Measurements from ENCODE around the gene PGAP2. TPM values are rescaled to one million over a fixed set of nuclear protein-coding genes. Genes with fewer than 3 reads are reported as not detected.

The PGAP2 gene
- total RNA-seq, 2 donors from 2014 or later = 10.8 to 14.9 TPM

DNA sequence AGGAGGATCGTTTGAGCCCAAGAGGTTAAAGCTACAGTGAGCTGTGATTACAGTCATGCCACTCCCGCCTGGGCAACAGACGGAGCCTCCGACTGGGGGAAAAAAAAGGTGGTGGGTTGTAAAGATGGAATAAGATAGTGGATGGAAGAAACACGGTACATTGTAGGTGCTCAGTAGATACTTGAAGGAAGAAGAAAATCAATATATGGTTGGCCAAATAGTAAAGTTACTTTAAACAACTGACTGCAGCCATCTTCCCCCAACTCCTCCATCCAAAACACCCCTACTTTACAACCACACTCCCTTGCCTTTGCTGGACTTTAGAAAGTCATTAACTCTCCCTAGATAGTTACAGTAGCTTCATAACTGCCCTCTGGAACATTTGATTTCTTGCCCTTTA is 8.5 kb upstream of the PGAP2 start:
- H3K4me3 ChIP-seq = no peak overlapping the region
- H3K27ac ChIP-seq = no peak overlapping the region
- H3K9me3 ChIP-seq = no peaks in the 10 kb centered on the region
- TF ChIP-seq, protein P1, sequence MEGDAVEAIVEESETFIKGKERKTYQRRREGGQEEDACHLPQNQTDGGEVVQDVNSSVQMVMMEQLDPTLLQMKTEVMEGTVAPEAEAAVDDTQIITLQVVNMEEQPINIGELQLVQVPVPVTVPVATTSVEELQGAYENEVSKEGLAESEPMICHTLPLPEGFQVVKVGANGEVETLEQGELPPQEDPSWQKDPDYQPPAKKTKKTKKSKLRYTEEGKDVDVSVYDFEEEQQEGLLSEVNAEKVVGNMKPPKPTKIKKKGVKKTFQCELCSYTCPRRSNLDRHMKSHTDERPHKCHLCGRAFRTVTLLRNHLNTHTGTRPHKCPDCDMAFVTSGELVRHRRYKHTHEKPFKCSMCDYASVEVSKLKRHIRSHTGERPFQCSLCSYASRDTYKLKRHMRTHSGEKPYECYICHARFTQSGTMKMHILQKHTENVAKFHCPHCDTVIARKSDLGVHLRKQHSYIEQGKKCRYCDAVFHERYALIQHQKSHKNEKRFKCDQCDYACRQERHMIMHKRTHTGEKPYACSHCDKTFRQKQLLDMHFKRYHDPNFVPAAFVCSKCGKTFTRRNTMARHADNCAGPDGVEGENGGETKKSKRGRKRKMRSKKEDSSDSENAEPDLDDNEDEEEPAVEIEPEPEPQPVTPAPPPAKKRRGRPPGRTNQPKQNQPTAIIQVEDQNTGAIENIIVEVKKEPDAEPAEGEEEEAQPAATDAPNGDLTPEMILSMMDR (IDR thresholded peaks at IDR 0.05) = no peak
- H3K27me3 ChIP-seq = no peaks in the 10 kb centered on the region
- peaks cover 0 to 26% of the 10 kb centered on the region in 2 donors for H3K4me1 ChIP-seq
- H3K36me3 ChIP-seq = no peaks in the 10 kb centered on the region
- DNase-seq (ENCODE audit: low spot score) = no peak

DNA sequence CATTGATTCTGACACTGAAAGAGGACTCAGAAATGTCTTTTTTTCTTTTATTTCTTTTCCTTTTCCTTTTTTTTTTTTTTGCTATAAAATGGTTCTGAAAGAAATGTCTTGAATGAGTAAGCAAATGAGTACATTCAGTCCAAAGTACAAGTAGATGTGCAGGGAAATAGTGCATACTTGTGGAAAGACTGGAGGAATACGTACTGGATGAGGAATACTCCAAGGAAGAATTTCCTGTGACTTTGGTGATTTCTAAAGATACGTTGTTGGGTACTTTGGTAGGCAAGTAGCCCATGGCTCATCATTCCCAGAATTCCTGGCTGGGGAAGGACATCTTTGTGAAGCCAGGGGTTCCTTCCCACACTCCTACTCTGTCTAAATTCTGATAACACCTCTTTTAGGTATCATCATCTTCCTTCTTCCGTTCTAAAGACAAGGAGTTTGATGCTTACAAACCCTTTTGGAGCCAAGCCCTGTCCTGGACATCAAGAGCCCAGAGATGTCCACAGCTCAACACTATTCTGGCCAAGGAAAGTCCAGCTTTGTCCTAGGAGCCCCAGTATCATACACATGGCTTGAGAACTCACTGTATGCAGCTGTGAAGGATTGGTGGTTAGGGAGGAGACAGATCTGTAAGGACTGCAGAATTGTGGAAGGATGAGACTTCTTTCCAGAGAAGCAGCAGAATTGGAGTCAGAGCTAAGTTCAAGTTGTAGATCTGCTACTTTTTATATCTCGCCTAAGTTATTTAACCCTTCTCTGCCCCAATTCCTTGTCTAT is 6.2 kb upstream of the PGAP2 start:
- DNase-seq (ENCODE audit: low spot score) = no peak
- Histone ChIP-seq H3K4me1 (peaks cover 0 to 7% of the 10 kb centered on the region in 2 donors), H3K27ac (no peak overlapping the region)

DNA sequence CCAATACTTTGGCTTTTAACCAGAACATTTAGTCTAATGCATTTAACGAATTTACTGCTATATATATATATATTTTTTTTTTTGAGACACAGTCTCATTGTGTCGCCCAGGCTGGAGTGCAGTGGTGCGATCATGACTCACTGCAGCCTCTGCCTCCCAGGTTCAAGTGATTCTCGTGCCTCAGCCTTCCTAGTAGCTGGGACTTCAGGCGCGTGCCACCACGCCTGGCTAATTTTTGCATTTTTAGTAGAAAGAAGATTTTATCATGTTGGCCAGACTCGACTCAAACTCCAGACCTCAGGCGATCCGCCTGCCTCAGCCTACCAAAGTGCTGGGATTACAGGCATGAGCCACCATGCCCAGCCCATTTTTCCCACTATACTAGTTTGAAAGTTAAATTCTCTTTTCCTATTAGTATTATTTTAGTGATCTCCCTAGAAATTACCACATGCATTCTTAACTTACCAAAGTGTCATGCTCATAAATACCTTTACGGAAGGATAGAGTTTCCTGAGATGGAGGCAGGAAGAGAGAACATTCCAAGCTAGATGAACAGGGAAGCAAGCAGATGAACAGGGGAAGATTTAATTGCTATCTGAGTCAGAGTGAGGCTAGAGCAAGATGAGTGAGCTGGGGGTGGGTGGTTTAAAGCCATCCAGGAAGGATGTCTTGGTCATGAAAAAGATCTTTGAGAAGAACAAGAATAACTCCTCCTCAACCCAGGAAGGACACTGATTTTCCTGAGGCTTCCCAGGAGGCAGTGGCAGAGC is 4.4 kb upstream of the PGAP2 start:
- no peaks in the 10 kb centered on the region for H3K9me3 ChIP-seq
- TF ChIP-seq, protein P1 (IDR thresholded peaks at IDR 0.05) = no peak
- no peaks in the 10 kb centered on the region for H3K27me3 ChIP-seq
- H3K36me3 ChIP-seq = no peaks in the 10 kb centered on the region
- DNase-seq (ENCODE audit: low spot score) = no peak
- H3K4me1 ChIP-seq = peaks cover 0 to 5% of the 10 kb centered on the region in 2 donors
- no peak overlapping the region for H3K4me3 ChIP-seq
- no peak overlapping the region for H3K27ac ChIP-seq

More for the DNA sequence above, 6.2 kb upstream of the PGAP2 start:
- TF ChIP-seq, protein P1 (IDR thresholded peaks at IDR 0.05) = no peak
- Histone ChIP-seq H3K4me3 (no peak overlapping the region), H3K9me3 (no peaks in the 10 kb centered on the region), H3K36me3 (no peaks in the 10 kb centered on the region), H3K27me3 (no peaks in the 10 kb centered on the region)

DNA sequence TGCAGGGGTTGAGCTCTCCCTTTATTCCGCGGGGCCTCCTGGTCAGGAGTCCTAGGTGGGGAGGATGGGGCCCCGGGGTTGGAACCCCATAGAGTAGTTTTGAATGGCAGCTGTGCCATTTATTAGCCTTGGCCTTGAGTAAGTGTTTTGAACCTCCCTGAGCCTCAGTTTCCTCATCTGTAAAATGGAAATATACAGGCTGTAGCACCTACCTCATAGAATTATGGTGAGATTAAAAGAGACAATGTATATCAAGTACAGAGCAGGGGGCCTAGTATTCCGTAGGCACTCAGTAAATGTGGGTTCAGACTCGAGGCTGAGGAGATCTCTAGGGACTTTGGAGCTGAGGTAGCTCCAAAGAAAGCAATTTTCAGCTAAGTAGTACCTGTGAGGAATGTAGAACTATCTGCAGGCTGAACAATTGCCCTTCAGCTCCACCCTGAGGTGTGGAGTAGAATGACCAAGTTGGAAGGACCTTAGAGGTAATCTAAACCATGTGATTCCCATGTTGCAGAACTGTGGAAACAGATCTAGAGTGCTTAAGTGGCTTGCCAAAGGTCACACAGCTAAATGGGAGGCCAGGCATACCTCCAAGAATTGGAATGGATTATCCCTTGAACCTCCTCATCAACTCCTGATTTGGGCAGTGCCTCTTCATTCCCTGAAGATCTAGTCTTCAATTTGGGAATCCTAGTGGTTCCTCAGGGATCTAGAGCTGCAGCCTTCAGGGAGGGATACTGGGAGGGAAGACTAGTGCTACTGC is 682 bp downstream of the PGAP2 start:
- H3K36me3 ChIP-seq = no peaks in the 10 kb centered on the region
- H3K27ac ChIP-seq = peak overlapping the region; percentile 56 to 66
- H3K27me3 ChIP-seq = no peaks in the 10 kb centered on the region
- peak overlapping the region; percentile 74 for H3K4me3 ChIP-seq
- DNase-seq (ENCODE audit: low spot score) = no peak
- H3K4me1 ChIP-seq = peaks cover 0 to 22% of the 10 kb centered on the region in 2 donors
- H3K9me3 ChIP-seq = no peaks in the 10 kb centered on the region
- TF ChIP-seq, protein P1 (IDR thresholded peaks at IDR 0.05) = peak in 1 of 2 donors; percentile 25

DNA sequence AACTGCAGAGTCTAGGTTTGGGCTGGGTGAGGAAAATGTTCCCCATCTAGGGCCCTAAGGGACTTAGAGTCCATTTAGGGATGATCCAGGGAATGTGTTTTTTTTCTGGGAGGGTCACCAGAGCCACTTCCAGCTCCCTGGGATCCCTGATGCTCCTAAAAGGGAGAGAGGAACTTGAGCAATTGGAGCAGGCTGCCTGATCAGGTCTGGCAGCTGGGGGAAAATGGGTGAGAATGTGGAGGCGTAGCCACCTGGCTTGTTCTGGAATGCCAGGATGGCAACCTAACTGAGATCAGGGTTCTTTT is 1.2 kb downstream of the PGAP2 start:
- Histone ChIP-seq H3K36me3 (no peaks in the 10 kb centered on the region), H3K27ac (no peak overlapping the region), H3K9me3 (no peaks in the 10 kb centered on the region), H3K27me3 (no peaks in the 10 kb centered on the region), H3K4me3 (no peak overlapping the region), H3K4me1 (peaks cover 0 to 22% of the 10 kb centered on the region in 2 donors)
- DNase-seq (ENCODE audit: low spot score) = no peak
- TF ChIP-seq, protein P1 (IDR thresholded peaks at IDR 0.05) = no peak
